Measurements from ENCODE around the gene MAGI1. TPM values are rescaled to one million over a fixed set of nuclear protein-coding genes. Genes with fewer than 3 reads are reported as not detected.

MAGI1 gene
- total RNA-seq, 2 donors from 2014 or later = 38.6 to 45.1 TPM

DNA sequence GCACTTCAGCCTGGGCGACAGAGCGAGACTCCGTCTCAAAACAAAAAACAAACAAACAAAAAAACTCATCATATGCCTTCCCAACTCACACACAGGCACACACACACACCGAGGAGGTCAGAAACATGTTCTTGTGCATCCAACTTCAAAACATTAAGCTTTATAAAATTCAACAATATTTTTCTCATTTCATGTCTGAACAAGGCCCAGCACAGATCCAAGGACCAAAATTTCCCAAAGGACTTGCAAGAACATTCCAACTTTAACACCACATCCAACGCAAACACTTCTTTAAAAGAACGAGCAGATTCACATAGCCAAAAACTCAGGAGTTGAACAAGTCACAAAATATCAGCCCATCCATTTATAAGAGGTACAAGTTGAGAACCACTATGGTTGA is 148.4 kb downstream of the MAGI1 start:
- Histone ChIP-seq H3K36me3 (ENCODE audit: control insufficient read depth, insufficient read depth, low read length) (no peaks in the 10 kb centered on the region), H3K4me3 (ENCODE audit: low read length) (no peak overlapping the region), H3K4me1 (ENCODE audit: control insufficient read depth, insufficient read depth, low read length) (no peaks in the 10 kb centered on the region), H3K27ac (ENCODE audit: low read depth, low read length) (no peak overlapping the region), H3K9me3 (ENCODE audit: control insufficient read depth, low read length) (no peaks in the 10 kb centered on the region), H3K27me3 (ENCODE audit: control insufficient read depth, insufficient read depth, low read length, poor library complexity, severe bottlenecking) (no peaks in the 10 kb centered on the region), H3K9ac (ENCODE audit: extremely low read depth, low read length, poor library complexity, severe bottlenecking) (no peak overlapping the region)
- H3K27ac Mint-ChIP-seq = no peak overlapping the region
- H3K36me3 Mint-ChIP-seq (ENCODE audit: low read depth) = no peaks in the 10 kb centered on the region
- TF ChIP-seq, protein P1, sequence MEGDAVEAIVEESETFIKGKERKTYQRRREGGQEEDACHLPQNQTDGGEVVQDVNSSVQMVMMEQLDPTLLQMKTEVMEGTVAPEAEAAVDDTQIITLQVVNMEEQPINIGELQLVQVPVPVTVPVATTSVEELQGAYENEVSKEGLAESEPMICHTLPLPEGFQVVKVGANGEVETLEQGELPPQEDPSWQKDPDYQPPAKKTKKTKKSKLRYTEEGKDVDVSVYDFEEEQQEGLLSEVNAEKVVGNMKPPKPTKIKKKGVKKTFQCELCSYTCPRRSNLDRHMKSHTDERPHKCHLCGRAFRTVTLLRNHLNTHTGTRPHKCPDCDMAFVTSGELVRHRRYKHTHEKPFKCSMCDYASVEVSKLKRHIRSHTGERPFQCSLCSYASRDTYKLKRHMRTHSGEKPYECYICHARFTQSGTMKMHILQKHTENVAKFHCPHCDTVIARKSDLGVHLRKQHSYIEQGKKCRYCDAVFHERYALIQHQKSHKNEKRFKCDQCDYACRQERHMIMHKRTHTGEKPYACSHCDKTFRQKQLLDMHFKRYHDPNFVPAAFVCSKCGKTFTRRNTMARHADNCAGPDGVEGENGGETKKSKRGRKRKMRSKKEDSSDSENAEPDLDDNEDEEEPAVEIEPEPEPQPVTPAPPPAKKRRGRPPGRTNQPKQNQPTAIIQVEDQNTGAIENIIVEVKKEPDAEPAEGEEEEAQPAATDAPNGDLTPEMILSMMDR (conservative IDR thresholded peaks at IDR 0.05) = no peak
- H3K27me3 Mint-ChIP-seq (ENCODE audit: insufficient read depth) = no peaks in the 10 kb centered on the region
- H3K4me1 Mint-ChIP-seq = peaks cover 20% of the 10 kb centered on the region
- WGBS, 2 experiments (ENCODE audit: insufficient coverage in 1 of 2, insufficient read length in 1 of 2) = 96 to 98% methylated on average over 3 to 6 of the region's 6 CpGs
- H3K4me3 Mint-ChIP-seq = no peak overlapping the region
- DNase-seq = no peak
- H3K9me3 Mint-ChIP-seq = no peaks in the 10 kb centered on the region

DNA sequence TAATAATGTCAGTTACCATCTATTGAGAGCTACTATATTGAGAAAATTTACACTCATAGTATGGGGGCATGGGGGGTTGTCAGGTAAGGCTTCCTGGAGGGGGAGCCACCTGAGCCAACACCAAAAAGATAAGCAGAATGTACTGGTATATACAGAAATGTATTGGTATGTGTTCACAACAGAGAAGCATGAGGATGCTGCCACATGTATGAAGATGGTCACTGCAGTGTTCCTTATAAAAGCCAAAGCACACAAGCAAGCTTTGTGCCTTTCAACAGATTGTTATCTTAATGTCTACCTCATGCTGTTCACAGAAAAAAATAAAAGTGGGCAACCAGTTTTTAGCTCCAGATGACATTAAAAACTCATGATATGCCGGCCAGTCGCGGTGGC is 149.0 kb downstream of the MAGI1 start:
- peaks cover 20% of the 10 kb centered on the region for H3K4me1 Mint-ChIP-seq
- DNase-seq = no peak
- no peaks in the 10 kb centered on the region for H3K27me3 Mint-ChIP-seq (ENCODE audit: insufficient read depth)
- H3K27ac ChIP-seq (ENCODE audit: low read depth, low read length) = no peak overlapping the region
- H3K36me3 ChIP-seq (ENCODE audit: control insufficient read depth, insufficient read depth, low read length) = no peaks in the 10 kb centered on the region
- TF ChIP-seq, protein P1 (conservative IDR thresholded peaks at IDR 0.05) = no peak
- H3K4me3 ChIP-seq (ENCODE audit: low read length) = no peak overlapping the region
- no peaks in the 10 kb centered on the region for H3K4me1 ChIP-seq (ENCODE audit: control insufficient read depth, insufficient read depth, low read length)
- no peaks in the 10 kb centered on the region for H3K9me3 ChIP-seq (ENCODE audit: control insufficient read depth, low read length)
- no peaks in the 10 kb centered on the region for H3K9me3 Mint-ChIP-seq
- WGBS, 2 experiments (ENCODE audit: insufficient coverage in 1 of 2, insufficient read length in 1 of 2) = 98% methylated on average over 3 of the region's 3 CpGs; no CpG with 5 or more reads in 1 of the 2 experiments
- no peaks in the 10 kb centered on the region for H3K27me3 ChIP-seq (ENCODE audit: control insufficient read depth, insufficient read depth, low read length, poor library complexity, severe bottlenecking)
- H3K27ac Mint-ChIP-seq = no peak overlapping the region
- H3K36me3 Mint-ChIP-seq (ENCODE audit: low read depth) = no peaks in the 10 kb centered on the region
- H3K4me3 Mint-ChIP-seq = no peak overlapping the region
- no peak overlapping the region for H3K9ac ChIP-seq (ENCODE audit: extremely low read depth, low read length, poor library complexity, severe bottlenecking)

DNA sequence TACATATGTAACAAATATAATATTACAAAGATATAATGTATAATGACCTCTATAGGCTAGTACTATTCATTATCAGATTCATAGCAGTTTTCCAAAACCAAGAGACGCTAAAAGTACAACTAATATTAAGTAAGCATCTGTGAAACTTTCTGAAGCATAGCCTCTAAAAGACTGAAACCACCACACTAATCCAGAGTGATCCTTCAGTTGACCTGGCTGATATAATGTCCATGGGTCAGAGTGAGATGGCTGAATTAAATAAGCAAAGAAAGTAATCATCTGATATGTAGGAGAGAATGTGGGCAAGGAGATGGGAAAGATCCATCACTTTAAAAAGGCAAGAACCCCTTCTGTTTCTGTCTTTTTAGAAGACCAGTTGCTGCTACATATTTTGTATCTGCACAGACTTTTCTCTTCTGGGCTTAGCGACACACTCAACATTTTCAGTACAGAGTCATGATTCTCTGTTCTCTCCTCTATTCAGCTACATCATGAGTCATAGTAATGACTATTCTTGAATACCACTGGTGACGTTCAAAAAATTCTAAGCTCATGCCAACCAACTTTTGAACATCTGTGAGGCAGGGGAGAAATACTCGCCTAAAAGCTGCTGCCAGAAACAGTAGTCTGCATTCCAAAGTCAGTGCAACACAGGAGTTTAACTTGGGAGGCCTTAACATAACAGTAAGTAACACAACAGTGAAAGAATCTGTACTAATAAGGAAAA is 149.6 kb downstream of the MAGI1 start:
- no peak for DNase-seq
- H3K4me1 ChIP-seq (ENCODE audit: control insufficient read depth, insufficient read depth, low read length) = no peaks in the 10 kb centered on the region
- no peak overlapping the region for H3K9ac ChIP-seq (ENCODE audit: extremely low read depth, low read length, poor library complexity, severe bottlenecking)
- no peak overlapping the region for H3K27ac Mint-ChIP-seq
- TF ChIP-seq, protein P1 (conservative IDR thresholded peaks at IDR 0.05) = no peak
- H3K9me3 ChIP-seq (ENCODE audit: control insufficient read depth, low read length) = no peaks in the 10 kb centered on the region
- H3K4me3 ChIP-seq (ENCODE audit: low read length) = no peak overlapping the region
- no peaks in the 10 kb centered on the region for H3K27me3 ChIP-seq (ENCODE audit: control insufficient read depth, insufficient read depth, low read length, poor library complexity, severe bottlenecking)
- H3K36me3 Mint-ChIP-seq (ENCODE audit: low read depth) = no peaks in the 10 kb centered on the region
- no peak overlapping the region for H3K27ac ChIP-seq (ENCODE audit: low read depth, low read length)
- no peaks in the 10 kb centered on the region for H3K27me3 Mint-ChIP-seq (ENCODE audit: insufficient read depth)
- WGBS, 2 experiments (ENCODE audit: insufficient coverage in 1 of 2, insufficient read length in 1 of 2) = 78 to 86% methylated on average over 3 to 4 of the region's 4 CpGs
- no peaks in the 10 kb centered on the region for H3K36me3 ChIP-seq (ENCODE audit: control insufficient read depth, insufficient read depth, low read length)
- no peaks in the 10 kb centered on the region for H3K9me3 Mint-ChIP-seq
- H3K4me3 Mint-ChIP-seq = no peak overlapping the region
- peaks cover 26% of the 10 kb centered on the region for H3K4me1 Mint-ChIP-seq
